NCI-H526 treated with DMSO at 0.1 percent for 48 hours (cell line): ENCODE data around the gene DISC1.
"Not testable (repeated sequence)": the region's sequence is repeated elsewhere in the genome, so short reads cannot be mapped to it uniquely, and the experiment has no call there.

Source experiments
- DNase-seq: peaks from one replicate; lab custom pipeline; 2025; lab: John Stamatoyannopoulos, UW

The DISC1 gene

GRCh38 chr1:231959225-231959884 lies 332.8 kb downstream of the DISC1 start:
- DNase-seq, result no peak

- DNase-seq, result not testable (repeated sequence)
Observed at GRCh38 chr1:231961801-231962200, 335.2 kb downstream of the DISC1 start.

GRCh38 chr1:231962636-231963035 lies 336.0 kb downstream of the DISC1 start:
- no peak for DNase-seq

- DNase-seq, result no peak
Observed at GRCh38 chr1:231964241-231964640, 337.7 kb downstream of the DISC1 start.

- no peak for DNase-seq
Observed at GRCh38 chr1:231964961-231965360, 338.4 kb downstream of the DISC1 start.

GRCh38 chr1:231965615-231966014 lies 339.0 kb downstream of the DISC1 start:
- no peak for DNase-seq

GRCh38 chr1:231966983-231967382 lies 340.4 kb downstream of the DISC1 start:
- no peak for DNase-seq

GRCh38 chr1:231969076-231969475 lies 342.5 kb downstream of the DISC1 start:
- no peak for DNase-seq

GRCh38 chr1:231969761-231970160 lies 343.2 kb downstream of the DISC1 start:
- DNase-seq, result not testable (repeated sequence)

- no peak for DNase-seq
Observed at GRCh38 chr1:231970684-231971083, 344.1 kb downstream of the DISC1 start.

GRCh38 chr1:231971397-231972110 lies 345.0 kb downstream of the DISC1 start:
- no peak for DNase-seq

- DNase-seq, result no peak
Observed at GRCh38 chr1:231972111-231972445, 345.5 kb downstream of the DISC1 start.

- DNase-seq, result no peak
Observed at GRCh38 chr1:231973830-231974229, 347.2 kb downstream of the DISC1 start.

GRCh38 chr1:231976231-231976630 lies 349.6 kb downstream of the DISC1 start:
- no peak for DNase-seq

GRCh38 chr1:231981675-231982074 lies 355.1 kb downstream of the DISC1 start:
- DNase-seq, result no peak

- DNase-seq, result no peak
Observed at GRCh38 chr1:231982871-231983587, 356.4 kb downstream of the DISC1 start.

GRCh38 chr1:231983588-231984193 lies 357.1 kb downstream of the DISC1 start:
- DNase-seq, result no peak

GRCh38 chr1:231985296-231986023 lies 358.9 kb downstream of the DISC1 start:
- DNase-seq, result no peak

GRCh38 chr1:231986631-231987336 lies 360.2 kb downstream of the DISC1 start:
- DNase-seq, result peak; percentile 9

GRCh38 chr1:231990388-231990787 lies 363.8 kb downstream of the DISC1 start:
- no peak for DNase-seq

- DNase-seq, result no peak
Observed at GRCh38 chr1:231991231-231991630, 364.6 kb downstream of the DISC1 start.
